Measurements from ENCODE around the gene FRMPD4.

FRMPD4 gene

GRCh38 chrX:12292996-12293765 is 154.9 kb downstream of the FRMPD4 start:
- no peak for DNase-seq (ENCODE audit: low read depth in 2 of 2, low spot score in 1 of 2)

GRCh38 chrX:12297353-12297752 is 159.1 kb downstream of the FRMPD4 start:
- DNase-seq (ENCODE audit: low read depth in 2 of 2, low spot score in 1 of 2): no peak

GRCh38 chrX:12301288-12301687 is 163.0 kb downstream of the FRMPD4 start:
- DNase-seq (ENCODE audit: low read depth in 2 of 2, low spot score in 1 of 2): no peak

- no peak for DNase-seq (ENCODE audit: low read depth in 2 of 2, low spot score in 1 of 2)
Measured at GRCh38 chrX:12304261-12304660, 166.0 kb downstream of the FRMPD4 start.

GRCh38 chrX:12307961-12308360 is 169.7 kb downstream of the FRMPD4 start:
- no peak for DNase-seq (ENCODE audit: low read depth in 2 of 2, low spot score in 1 of 2)

GRCh38 chrX:12308420-12308819 is 170.1 kb downstream of the FRMPD4 start:
- no peak for DNase-seq (ENCODE audit: low read depth in 2 of 2, low spot score in 1 of 2)

GRCh38 chrX:12309040-12309743 is 170.9 kb downstream of the FRMPD4 start:
- DNase-seq (ENCODE audit: low read depth in 2 of 2, low spot score in 1 of 2): no peak

- DNase-seq (ENCODE audit: low read depth in 2 of 2, low spot score in 1 of 2): no peak
Measured at GRCh38 chrX:12309744-12310076, 171.4 kb downstream of the FRMPD4 start.

GRCh38 chrX:12314651-12315050 is 176.4 kb downstream of the FRMPD4 start:
- DNase-seq (ENCODE audit: low read depth in 2 of 2, low spot score in 1 of 2): no peak

GRCh38 chrX:12315526-12315925 is 177.3 kb downstream of the FRMPD4 start:
- no peak for DNase-seq (ENCODE audit: low read depth in 2 of 2, low spot score in 1 of 2)

- no peak for DNase-seq (ENCODE audit: low read depth in 2 of 2, low spot score in 1 of 2)
Measured at GRCh38 chrX:12319003-12319519, 180.8 kb downstream of the FRMPD4 start.

- DNase-seq (ENCODE audit: low read depth in 2 of 2, low spot score in 1 of 2): no peak
Measured at GRCh38 chrX:12319992-12320391, 181.7 kb downstream of the FRMPD4 start.

- DNase-seq (ENCODE audit: low read depth in 2 of 2, low spot score in 1 of 2): no peak
Measured at GRCh38 chrX:12322031-12322430, 183.8 kb downstream of the FRMPD4 start.

GRCh38 chrX:12325171-12325570 is 186.9 kb downstream of the FRMPD4 start:
- DNase-seq (ENCODE audit: low read depth in 2 of 2, low spot score in 1 of 2): no peak

- DNase-seq (ENCODE audit: low read depth in 2 of 2, low spot score in 1 of 2): no peak
Measured at GRCh38 chrX:12327836-12328235, 189.6 kb downstream of the FRMPD4 start.

- no peak for DNase-seq (ENCODE audit: low read depth in 2 of 2, low spot score in 1 of 2)
Measured at GRCh38 chrX:12329476-12329875, 191.2 kb downstream of the FRMPD4 start.

GRCh38 chrX:12330841-12331240 is 192.6 kb downstream of the FRMPD4 start:
- DNase-seq (ENCODE audit: low read depth in 2 of 2, low spot score in 1 of 2): no peak

- no peak for DNase-seq (ENCODE audit: low read depth in 2 of 2, low spot score in 1 of 2)
Measured at GRCh38 chrX:12332786-12333347, 194.6 kb downstream of the FRMPD4 start.

GRCh38 chrX:12339921-12340320 is 201.6 kb downstream of the FRMPD4 start:
- DNase-seq (ENCODE audit: low read depth in 2 of 2, low spot score in 1 of 2): no peak

GRCh38 chrX:12344954-12345353 is 206.7 kb downstream of the FRMPD4 start:
- DNase-seq (ENCODE audit: low read depth in 2 of 2, low spot score in 1 of 2): no peak

GRCh38 chrX:12349201-12349600 is 210.9 kb downstream of the FRMPD4 start:
- DNase-seq (ENCODE audit: low read depth in 2 of 2, low spot score in 1 of 2): no peak

- DNase-seq (ENCODE audit: low read depth in 2 of 2, low spot score in 1 of 2): no peak
Measured at GRCh38 chrX:12352922-12353321, 214.6 kb downstream of the FRMPD4 start.
